H4 (cell line): Measurements from ENCODE around the gene GUCY2C. TPM values are rescaled to one million over a fixed set of nuclear protein-coding genes. Genes with fewer than 3 reads are reported as not detected.

ENCODE experiments used
- DNase-seq: peaks from one replicate; pipeline ENCODE4 v3.0.0-alpha.2; 2015; ENCODE audit warnings: low spot score
- total RNA-seq: library from RNA; depleted of rRNA; stranded (reverse); fragments of >200 nt; shearing (Covaris generic); gene quantifications from 2 replicates; pipeline ENCODE4 v1.2.3, GENCODE V29; 2014; rRNA removed

Gene GUCY2C
- total RNA-seq, 1 experiment from 2014 or later = not detected

DNA sequence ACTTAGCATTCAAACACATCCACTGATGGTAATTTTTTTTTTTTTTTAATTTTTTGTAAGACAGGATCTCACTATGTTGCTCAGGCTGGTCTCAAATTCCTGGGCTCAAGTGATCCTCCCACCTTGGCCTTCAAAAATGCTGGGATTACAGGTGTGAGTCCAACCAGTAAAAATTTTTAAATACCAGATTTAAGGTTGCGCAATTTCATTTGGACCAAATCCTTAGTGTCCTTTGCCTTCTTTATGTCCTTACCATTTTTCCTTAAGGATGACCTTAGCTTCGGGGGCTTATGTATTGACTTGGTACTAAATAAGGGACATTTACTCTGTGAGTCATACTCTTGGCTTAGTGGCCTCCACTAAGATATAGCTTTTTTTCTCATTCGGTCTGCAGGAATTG, 124.6 kb downstream of the GUCY2C start:
- no peak for DNase-seq

DNA sequence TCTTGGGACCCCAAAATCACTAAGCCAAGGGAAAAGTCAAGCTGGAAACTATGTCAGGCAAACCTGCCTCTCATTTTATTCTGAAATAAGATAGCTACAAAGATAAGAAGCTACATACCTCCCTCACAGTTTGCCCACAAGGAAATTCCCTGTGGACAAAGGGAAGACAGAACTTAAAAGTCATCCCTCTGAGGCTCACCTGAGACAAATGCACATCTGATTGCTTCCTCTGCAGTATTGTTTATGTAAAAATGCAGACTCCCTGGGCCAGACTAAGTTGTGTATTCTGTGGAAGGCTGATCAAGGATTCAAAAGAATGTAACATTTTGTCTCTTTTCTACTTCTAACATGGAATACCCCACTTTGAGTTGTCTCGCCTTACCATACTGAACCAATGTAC, 126.2 kb downstream of the GUCY2C start:
- no peak for DNase-seq

DNA sequence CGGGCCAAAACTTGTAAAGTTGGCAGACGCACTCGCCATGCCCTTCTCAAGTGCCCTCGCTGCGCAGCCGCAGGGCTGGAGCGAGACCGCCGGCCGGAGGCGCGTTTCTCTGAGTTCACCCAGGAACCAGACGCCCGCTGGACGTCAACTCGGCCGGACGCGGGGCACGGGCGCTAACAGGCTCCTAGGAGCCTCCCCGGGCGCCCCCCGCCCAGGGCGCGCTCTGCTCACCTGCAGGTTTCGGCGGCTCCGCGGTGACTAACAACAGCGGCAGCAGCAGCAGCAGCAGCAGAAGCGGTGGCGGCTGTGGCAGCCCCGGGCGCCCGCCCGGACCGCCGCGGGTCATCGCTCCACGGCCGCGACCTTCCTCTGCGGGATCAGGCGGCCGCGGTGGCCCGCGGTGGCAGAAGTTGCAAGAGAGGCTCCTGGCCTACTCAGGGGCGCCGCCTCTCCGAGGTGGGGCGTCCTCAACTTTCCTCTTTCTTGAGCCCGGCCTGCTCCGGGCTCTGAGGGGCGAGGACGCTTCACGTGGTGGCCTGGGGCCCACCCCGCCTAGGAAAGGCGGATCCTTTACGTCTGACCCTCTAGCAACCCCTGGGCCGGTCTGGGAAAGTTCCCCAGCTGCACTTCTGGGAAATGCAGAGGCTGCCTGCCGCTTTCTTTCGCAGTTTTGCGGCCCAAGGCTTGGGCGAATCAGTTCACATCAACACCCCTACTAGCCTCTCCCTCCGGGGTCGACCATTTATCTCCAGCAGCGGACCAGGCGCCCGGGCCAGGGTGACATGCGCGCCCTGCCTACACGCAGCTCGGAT, 128.8 kb downstream of the GUCY2C start, which contains the start of gene PLBD1:
TSS of gene PLBD1 (minus strand) at position 533 of the 812 bp plus-strand sequence. CDS start at position 346, 187 bp downstream.
- DNase-seq = no peak

DNA sequence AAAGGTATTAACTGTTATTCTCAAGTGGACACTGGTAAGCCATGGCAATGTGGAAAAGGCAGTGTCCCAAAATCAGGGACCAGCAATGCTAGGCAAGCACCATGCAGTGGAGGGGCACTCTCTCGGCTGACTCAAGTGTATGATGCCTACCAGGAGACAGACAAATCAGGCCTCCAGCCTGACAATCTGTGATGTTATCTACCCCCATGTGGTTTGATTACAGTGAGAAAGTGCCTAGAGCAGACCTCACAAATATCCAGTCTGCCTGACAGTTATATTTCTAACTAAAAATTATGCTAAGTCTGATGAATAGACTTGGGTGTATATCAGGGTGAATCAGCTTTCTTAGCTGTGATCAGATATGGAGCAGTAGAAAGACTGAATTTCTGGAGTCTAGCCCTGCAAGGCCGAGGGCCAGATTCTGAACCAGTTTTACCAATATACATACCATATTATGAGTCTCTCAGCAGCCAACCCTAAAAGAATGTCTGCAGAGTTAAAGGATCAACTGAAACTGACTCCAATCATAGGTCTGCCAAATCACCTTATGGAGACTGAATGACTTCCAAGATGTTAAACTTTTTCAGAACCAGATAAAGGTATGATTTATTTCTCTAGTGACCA, 132.0 kb downstream of the GUCY2C start:
- DNase-seq = no peak

DNA sequence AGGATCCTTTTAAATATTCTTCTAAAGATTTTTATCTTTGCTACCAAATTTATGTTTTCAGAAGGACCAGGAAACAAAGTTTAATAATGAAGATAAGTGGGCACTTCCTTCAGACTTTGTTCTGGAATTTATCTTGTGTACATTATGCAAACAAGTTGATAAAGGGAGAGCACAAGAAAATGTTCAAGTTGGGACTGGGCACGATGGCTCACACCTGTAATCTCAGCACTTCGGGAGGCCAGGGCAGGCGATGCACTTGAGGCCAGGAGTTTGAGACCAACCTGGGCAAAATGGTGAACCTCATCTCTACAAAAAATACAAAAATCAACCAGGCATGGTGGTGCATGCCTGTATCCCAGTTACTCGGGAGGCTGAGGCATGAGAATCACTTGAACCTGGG, 133.4 kb downstream of the GUCY2C start:
- no peak for DNase-seq

Other genes with a start within 250 kb of the GUCY2C start
- not detected in 2 replicates for gene PLBD1, start 128.7 kb downstream of the GUCY2C start, total RNA-seq
- 21.3 and 35.5 TPM in 2 replicates for gene WBP11, start 106.9 kb upstream of the GUCY2C start, total RNA-seq
- 1.2 and 2.8 TPM in 2 replicates for gene C12orf60, start 107.1 kb upstream of the GUCY2C start, total RNA-seq
- gene SMCO3, start 117.6 kb upstream of the GUCY2C start, total RNA-seq = not detected in 2 replicates
- gene ART4, start 146.9 kb upstream of the GUCY2C start, total RNA-seq = not detected in 2 replicates
- gene MGP, start 189.3 kb upstream of the GUCY2C start, total RNA-seq = 40.0 and 42.8 TPM in 2 replicates
- gene ERP27, start 241.9 kb upstream of the GUCY2C start, total RNA-seq = not detected in 2 replicates